ENCODE results near the gene KNSTRN.

DNA sequence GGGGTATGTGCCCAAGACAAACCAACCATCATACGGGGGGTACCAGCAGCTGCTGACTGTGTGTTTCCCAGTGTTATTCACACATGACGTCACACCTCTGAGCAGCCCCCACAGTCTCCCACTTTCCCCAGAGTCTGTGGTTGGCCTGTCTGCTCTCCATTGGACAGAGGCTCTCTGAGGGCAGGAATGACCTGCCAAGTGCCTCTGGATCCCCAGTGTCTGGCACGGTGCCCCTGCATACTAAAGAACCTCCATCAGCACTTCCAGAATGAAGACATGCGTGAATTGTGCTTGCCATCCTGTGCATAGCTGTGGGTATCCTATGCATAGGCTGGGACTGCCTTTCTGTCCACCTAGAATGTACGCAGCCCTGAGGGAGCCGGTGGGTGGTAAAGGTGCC is 38.3 kb upstream of the KNSTRN start:
- TF ChIP-seq EGR2 (tag by site-specific recombination; IDR thresholded peaks at IDR 0.05; ENCODE audit: low read depth): no peak
- TF ChIP-seq, protein P1, sequence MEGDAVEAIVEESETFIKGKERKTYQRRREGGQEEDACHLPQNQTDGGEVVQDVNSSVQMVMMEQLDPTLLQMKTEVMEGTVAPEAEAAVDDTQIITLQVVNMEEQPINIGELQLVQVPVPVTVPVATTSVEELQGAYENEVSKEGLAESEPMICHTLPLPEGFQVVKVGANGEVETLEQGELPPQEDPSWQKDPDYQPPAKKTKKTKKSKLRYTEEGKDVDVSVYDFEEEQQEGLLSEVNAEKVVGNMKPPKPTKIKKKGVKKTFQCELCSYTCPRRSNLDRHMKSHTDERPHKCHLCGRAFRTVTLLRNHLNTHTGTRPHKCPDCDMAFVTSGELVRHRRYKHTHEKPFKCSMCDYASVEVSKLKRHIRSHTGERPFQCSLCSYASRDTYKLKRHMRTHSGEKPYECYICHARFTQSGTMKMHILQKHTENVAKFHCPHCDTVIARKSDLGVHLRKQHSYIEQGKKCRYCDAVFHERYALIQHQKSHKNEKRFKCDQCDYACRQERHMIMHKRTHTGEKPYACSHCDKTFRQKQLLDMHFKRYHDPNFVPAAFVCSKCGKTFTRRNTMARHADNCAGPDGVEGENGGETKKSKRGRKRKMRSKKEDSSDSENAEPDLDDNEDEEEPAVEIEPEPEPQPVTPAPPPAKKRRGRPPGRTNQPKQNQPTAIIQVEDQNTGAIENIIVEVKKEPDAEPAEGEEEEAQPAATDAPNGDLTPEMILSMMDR (tag by site-specific recombination; IDR thresholded peaks at IDR 0.05): no peak
- no peak for TF ChIP-seq ZNF394 (tag by site-specific recombination; IDR thresholded peaks at IDR 0.05; ENCODE audit: borderline replicate concordance)
- TF ChIP-seq, protein P2, sequence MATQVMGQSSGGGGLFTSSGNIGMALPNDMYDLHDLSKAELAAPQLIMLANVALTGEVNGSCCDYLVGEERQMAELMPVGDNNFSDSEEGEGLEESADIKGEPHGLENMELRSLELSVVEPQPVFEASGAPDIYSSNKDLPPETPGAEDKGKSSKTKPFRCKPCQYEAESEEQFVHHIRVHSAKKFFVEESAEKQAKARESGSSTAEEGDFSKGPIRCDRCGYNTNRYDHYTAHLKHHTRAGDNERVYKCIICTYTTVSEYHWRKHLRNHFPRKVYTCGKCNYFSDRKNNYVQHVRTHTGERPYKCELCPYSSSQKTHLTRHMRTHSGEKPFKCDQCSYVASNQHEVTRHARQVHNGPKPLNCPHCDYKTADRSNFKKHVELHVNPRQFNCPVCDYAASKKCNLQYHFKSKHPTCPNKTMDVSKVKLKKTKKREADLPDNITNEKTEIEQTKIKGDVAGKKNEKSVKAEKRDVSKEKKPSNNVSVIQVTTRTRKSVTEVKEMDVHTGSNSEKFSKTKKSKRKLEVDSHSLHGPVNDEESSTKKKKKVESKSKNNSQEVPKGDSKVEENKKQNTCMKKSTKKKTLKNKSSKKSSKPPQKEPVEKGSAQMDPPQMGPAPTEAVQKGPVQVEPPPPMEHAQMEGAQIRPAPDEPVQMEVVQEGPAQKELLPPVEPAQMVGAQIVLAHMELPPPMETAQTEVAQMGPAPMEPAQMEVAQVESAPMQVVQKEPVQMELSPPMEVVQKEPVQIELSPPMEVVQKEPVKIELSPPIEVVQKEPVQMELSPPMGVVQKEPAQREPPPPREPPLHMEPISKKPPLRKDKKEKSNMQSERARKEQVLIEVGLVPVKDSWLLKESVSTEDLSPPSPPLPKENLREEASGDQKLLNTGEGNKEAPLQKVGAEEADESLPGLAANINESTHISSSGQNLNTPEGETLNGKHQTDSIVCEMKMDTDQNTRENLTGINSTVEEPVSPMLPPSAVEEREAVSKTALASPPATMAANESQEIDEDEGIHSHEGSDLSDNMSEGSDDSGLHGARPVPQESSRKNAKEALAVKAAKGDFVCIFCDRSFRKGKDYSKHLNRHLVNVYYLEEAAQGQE (tag by site-specific recombination; IDR thresholded peaks at IDR 0.05): no peak
- TF ChIP-seq TCF7L2 (IDR thresholded peaks at IDR 0.05; ENCODE audit: borderline replicate concordance, low read depth, low read length): no peak
- TF ChIP-seq YY1 (tag by site-specific recombination; IDR thresholded peaks at IDR 0.05): no peak
- TF ChIP-seq ZSCAN30 (tag by site-specific recombination; IDR thresholded peaks at IDR 0.05): no peak
